ENCODE data around the gene KSR1.

DNA sequence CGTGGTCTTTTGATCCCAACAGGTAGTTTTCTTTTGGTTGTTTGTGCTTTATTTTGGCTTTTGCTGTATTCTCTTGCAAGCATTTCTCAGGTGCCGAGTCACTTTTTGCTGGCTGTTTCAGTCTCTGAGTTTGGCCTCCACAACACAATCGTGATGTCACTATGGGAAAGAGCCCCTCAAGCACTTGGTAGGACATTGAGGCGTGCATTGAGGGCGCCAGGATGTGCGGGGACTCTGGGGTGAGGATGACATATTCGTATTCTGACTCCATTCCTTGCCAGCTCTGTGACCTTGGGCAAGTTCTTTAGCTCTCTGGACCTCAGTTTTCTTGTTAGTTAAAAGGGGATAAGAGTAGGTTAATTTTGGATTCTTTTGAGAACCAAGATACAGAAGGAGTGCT lies 13.0 kb downstream of the KSR1 start:
- TF ChIP-seq, protein P1, sequence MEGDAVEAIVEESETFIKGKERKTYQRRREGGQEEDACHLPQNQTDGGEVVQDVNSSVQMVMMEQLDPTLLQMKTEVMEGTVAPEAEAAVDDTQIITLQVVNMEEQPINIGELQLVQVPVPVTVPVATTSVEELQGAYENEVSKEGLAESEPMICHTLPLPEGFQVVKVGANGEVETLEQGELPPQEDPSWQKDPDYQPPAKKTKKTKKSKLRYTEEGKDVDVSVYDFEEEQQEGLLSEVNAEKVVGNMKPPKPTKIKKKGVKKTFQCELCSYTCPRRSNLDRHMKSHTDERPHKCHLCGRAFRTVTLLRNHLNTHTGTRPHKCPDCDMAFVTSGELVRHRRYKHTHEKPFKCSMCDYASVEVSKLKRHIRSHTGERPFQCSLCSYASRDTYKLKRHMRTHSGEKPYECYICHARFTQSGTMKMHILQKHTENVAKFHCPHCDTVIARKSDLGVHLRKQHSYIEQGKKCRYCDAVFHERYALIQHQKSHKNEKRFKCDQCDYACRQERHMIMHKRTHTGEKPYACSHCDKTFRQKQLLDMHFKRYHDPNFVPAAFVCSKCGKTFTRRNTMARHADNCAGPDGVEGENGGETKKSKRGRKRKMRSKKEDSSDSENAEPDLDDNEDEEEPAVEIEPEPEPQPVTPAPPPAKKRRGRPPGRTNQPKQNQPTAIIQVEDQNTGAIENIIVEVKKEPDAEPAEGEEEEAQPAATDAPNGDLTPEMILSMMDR (IDR thresholded peaks at IDR 0.05) = no peak
- no peak for TF ChIP-seq POLR2A (IDR thresholded peaks at IDR 0.05)
